ENCODE results near the gene DUSP22.
"Not testable (repeated sequence)": the region's sequence is repeated elsewhere in the genome, so short reads cannot be mapped to it uniquely, and the experiment has no call there.

DUSP22 gene

DNA sequence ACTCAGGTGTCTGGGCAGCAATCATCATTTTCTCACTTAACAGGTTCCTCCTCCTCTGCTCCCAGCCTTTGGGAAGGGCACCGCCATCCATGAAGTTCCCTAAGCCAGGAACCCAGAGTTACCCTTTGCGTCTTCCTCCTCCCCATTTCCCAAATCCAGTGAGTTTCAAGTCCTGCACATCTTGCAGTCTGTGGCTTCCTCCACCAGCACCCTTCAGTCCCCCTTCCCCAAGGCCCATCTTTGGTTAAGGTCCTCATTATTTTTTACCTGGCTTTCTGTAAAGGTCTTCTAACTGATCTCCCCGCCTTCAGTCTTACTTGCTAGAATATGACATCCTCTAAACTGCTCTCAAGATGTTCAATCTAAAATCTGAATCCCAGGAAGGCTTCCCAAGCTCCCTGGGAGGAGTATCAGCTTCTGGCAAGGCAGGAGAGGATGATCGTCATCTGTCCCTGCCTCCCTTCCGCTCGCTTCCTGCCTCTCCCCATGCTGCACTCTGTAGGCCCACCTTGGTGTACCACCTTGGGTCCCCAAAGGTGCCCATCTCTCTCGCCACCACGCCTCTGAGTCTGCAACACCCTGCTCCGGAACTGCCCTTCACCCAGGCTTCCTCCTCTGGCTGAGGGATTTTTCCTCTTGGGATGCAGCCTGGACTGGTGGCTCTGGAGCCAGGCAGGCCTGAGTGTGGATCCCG lies 11.4 kb upstream of the DUSP22 start:
- DNase-seq, result no peak

DNA sequence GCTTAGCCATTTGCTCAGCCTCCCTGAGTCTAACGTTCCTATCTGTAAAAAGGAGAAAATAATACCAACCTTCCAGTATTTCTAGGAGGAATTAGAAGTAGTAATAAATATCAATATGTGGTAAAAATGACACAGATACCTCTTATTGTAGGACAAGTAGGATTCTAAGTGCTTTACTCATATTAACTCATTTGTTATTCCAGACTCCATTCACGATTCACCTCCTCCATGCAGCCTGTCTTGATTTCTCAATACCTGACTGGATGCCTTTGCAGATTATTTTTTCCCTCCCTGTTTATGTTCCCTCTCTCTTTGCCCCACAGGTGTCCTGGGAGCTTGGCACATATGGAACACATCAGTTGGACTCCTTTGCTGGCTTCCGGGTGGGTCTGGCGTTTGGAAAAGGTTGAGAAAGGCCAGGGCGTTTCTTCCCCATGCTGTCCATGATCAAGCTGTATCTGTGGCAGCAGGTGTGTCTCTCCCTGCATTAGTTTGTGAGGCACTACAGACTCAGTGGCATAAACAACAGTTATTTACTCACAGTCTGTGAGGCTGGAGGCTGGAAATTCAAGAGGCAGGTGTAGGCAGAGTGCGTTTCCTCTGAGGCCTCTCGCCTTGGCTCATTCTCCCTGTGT lies 10.7 kb upstream of the DUSP22 start:
- no peak for DNase-seq

DNA sequence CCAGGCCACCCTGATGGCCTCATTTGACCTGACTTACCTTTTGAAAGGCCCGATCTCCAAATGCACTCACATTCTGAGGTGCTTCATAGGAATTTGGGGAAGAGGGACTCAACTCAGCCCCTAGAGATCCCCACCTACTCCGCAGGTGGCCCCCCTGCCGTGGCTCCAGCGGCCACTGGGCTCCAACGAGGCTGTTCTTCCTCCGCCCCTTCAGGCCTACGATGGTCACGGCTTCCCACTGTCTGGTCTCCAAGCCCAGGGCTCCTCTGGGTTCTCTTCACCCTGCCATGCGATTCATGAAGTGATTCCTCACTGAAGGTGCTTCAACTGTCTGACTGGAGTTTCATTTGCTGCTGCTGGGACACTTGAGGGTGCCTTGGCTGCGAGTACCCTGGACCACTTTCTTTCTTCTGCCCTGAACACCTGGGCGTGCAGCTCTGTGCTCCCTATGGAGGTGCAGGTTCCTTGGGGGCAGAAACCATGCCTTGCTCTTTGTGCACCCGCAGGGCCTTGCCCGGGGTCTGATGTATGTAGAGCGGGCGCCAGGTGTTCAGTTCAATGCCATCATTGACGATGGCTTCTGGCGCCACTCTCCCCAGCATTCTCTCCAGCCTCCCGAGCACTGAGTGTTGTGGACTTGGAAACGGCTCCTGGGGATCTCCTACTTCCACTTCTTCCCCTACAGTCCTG lies 10.0 kb upstream of the DUSP22 start:
- no peak for DNase-seq

DNA sequence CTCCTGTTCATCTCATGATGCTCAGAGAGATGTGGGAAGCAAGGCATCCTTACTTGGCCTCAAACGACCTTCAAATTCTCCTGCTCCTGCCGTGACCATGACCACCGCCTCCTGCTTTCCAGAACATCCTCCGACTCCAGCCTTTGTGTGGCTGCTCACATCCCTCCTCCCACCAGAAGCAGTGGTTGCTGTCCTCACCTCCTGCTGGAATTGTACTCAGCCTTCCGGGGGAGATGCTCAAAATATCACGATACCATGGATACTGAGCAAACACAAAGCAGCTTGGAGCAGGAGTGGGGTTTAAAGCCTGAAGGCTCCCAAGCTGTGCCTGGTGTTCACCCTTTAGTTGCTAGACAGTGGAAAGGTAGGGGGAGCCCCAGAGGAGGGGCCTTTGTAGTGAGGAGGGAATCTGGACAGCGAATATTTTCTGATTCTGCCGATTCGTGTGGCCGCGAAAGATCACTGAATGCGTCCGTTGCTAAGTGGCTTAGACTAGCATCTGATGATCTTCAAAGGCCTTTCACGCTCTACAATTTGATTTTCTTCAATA lies 9.3 kb upstream of the DUSP22 start:
- DNase-seq, result no peak

DNA sequence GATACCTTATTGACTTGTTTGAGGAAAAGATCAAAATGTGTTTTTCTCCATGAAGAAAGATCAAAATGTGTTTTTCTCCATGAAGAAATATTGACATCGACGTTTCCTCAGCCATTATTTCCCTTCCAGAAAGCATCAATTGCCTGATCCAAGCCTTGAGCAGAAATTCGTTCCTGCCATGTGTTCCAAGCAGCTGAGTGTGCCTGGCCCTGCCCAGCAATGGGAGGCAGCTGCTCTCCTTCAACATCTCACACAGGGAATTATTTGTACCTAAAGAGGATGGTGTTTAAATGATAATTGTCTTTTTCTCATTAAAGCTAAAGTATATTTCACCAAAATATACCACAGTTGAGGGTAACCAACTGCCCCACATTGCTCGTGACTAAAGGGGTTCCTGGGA lies 7.8 kb upstream of the DUSP22 start:
- no peak for DNase-seq

DNA sequence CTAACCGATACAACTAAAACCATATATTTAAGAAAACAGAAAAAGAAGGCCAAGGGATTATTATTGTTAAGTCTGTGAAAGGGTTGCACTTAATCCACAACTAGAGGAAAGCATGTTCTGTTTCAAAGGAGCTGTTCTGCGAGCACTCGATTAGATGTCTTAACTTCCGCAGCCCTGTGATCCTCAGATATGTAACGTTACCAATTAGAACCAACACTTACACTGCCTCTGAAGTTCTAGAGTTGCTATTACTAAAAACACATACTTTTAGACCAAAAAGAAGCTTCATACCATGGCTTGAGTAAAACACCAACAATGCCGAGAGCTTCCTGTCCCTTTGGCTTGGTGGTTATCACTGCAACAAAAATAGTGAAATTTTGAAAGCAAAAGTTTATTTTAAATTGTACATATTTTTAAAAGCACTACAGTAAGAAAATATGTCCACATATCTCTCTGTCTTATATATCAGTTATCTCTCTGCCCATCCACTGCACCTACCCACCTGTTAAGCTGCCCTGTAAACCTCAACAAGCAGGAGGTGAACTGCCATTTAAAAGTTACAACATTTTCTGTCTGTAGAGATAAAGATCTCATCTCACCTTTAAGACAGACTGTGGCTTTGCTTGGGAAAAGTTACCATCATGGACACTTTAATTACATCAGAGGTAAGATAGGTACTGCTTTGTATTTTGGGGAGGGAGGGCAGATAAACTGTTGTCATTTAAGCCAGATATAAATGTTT lies 7.1 kb upstream of the DUSP22 start:
- DNase-seq, result no peak

- DNase-seq, result not testable (repeated sequence)
Observed at GRCh38 chr6:285902-286301, 6.4 kb upstream of the DUSP22 start.

- DNase-seq, result no peak
Observed at GRCh38 chr6:286681-287488, 5.4 kb upstream of the DUSP22 start.

- no peak for DNase-seq
Observed at GRCh38 chr6:287489-287860, 4.8 kb upstream of the DUSP22 start.

GRCh38 chr6:288866-289265 lies 3.4 kb upstream of the DUSP22 start:
- DNase-seq, result peak; percentile 34 to 58 (median 44)

GRCh38 chr6:290111-290922 lies 2.0 kb upstream of the DUSP22 start:
- DNase-seq, result peak in 3 of 4 experiments; percentile 48 to 58 (median 48)

DNA sequence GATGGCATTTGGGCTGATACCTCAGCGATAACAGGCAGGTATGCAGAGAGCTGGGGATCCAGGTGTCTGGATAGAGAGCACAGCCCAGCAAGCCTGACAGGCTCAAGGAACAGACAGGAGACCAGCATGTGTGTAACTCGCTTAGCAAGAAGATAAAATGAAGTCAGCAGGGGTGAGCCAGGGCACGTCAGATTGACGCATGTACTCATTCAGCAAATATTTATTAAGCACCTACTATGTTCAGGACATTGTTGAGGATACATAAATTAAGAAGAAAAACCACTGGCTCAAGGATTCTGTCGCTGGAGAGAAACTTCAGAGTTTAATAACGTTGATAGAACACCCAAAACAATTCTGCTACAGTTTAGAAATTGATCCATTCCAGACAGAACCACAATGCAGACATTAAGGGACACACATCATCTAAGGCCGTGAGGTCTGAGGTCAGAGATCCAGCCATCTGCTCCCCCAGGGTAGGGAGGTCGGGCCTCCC lies 1.0 kb upstream of the DUSP22 start:
- peak in 1 of 4 experiments; percentile 19 for DNase-seq

DNA sequence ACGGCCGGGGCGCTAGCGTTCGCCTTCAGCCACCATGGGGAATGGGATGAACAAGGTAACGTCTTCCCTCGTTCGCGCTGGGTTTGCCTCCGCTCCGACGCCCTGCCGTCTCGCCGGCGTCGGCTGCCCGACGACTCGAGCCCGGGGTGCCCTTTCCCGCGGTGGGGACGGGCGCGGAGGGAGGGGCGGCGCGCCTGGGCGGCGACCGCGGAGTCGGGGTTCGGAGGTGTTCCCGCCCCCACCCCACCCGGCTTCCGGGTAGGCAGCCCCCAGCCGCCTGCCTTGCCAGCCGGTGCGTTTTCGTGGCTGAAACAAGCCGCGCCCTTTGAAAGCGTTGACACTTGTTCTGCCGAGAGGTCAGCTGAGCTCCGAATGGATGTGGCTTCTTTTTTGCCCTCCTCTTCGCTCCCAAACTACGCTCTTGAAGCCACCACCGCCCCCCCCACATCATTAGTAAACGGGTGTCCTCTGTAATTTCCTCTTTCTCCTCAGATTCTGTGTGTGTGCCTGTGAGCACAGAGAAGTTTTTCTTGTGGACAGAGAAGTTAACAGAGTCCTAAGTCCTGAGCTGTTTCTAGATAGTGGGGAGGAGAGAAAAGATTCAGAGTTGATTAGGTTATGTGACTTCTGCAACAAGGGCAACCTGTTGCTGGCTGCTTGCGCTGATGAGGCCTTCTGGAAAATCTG lies 362 bp downstream of the DUSP22 start:
- peak; percentile 93 to 96 (median 94) for DNase-seq

GRCh38 chr6:293193-294174 lies 1.2 kb downstream of the DUSP22 start:
- DNase-seq, result peak; percentile 63 to 74 (median 72)

DNA sequence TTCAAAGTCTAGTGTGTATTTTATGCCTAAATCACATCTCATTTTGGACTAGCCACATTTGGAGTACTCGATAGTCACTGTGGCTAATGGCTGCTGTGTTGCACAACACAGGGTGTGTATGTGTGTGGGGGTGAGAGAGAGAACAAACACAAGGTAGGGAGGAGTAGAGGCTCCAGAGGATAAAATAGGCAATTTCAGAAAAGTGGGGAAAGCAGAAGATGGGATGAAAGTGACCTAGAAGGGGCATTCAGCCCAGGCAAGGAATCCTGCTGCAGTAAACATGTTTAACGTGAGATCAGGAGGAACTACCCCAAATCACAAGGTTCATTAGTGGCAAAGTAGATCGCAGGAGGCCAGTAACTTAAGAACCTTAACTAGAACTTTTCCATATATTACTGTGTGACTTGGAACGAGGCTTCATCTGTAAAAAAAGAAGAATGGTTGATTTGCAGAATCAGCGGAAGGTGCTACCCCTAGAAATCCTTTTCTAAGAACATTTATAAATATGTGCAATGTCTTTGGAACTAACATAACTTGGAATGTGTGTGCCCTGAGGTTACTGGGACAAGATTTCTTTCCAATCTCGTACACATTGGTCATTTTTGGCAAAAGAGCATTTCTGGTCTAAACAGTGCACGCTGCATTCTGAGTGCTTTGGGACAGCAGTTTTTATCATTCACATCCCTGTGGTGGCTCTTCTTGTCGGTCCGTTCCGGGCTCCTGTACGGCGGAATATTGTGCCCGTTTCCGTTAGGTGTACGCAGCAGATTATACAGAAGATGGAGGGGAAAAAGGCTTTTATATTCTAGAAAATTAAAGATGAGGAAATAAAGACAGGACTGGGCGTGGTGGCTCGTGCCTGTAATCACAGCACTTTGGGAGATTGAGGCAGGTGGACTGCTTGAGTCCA lies 2.6 kb downstream of the DUSP22 start:
- peak in 2 of 4 experiments; percentile 20 to 29 for DNase-seq

GRCh38 chr6:296151-297122 lies 4.2 kb downstream of the DUSP22 start:
- peak in 3 of 4 experiments; percentile 44 to 66 (median 53) for DNase-seq
